Uterus (tissue), 2 donors: ENCODE measurements around the gene ANXA4.

Experiments used
- POLR2A ChIP-seq, 2 donors: fragments of 450-650 bp; IDR thresholded peaks; one replicate each; pipeline ENCODE4 v1.6.1; 2016; ENCODE audit warnings: antibody characterized with exemption in 2 of 2, mild to moderate bottlenecking in 1 of 2, moderate library complexity in 1 of 2
- TF ChIP-seq, protein P1 (sequence below), 4 experiments: fragments of 200-600 bp in 2 of 4; fragments of 450-650 bp in 2 of 4; sonication (generic) in 2 of 4; IDR thresholded peaks; one replicate each; pipeline ENCODE4 v1.5.1; 2016 to 2019; ENCODE audit warnings: antibody characterized with exemption in 4 of 4, mild to moderate bottlenecking in 2 of 4, moderate library complexity in 1 of 4

DNA sequence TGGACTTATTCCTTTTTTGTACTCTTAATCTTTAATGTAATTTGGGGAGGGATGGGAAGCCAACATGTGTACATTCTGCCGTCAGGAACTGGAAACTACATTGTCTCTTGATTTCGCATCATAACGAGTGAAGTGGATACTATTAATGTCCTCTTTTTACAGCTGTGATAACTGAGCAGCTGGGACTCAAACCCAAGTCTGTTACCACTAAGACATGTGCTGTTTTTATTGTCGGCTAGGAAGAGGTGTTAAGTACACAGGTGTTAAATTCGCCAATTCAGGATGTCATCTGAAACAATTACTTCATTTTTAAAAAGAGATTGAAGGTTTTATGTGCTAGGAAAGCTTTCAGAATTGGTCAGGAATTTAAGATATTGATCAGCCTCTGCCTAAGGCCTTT is 94.4 kb downstream of the ANXA4 start:
- TF ChIP-seq, protein P1, sequence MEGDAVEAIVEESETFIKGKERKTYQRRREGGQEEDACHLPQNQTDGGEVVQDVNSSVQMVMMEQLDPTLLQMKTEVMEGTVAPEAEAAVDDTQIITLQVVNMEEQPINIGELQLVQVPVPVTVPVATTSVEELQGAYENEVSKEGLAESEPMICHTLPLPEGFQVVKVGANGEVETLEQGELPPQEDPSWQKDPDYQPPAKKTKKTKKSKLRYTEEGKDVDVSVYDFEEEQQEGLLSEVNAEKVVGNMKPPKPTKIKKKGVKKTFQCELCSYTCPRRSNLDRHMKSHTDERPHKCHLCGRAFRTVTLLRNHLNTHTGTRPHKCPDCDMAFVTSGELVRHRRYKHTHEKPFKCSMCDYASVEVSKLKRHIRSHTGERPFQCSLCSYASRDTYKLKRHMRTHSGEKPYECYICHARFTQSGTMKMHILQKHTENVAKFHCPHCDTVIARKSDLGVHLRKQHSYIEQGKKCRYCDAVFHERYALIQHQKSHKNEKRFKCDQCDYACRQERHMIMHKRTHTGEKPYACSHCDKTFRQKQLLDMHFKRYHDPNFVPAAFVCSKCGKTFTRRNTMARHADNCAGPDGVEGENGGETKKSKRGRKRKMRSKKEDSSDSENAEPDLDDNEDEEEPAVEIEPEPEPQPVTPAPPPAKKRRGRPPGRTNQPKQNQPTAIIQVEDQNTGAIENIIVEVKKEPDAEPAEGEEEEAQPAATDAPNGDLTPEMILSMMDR (IDR thresholded peaks at IDR 0.05), result no peak
- no peak for TF ChIP-seq POLR2A (IDR thresholded peaks at IDR 0.05)
